ENCODE data around the gene GADL1. TPM values are rescaled to one million over a fixed set of nuclear protein-coding genes. Genes with fewer than 3 reads are reported as not detected.

The GADL1 gene
- total RNA-seq, 1 experiment from 2014 or later, result 0.08 TPM

DNA sequence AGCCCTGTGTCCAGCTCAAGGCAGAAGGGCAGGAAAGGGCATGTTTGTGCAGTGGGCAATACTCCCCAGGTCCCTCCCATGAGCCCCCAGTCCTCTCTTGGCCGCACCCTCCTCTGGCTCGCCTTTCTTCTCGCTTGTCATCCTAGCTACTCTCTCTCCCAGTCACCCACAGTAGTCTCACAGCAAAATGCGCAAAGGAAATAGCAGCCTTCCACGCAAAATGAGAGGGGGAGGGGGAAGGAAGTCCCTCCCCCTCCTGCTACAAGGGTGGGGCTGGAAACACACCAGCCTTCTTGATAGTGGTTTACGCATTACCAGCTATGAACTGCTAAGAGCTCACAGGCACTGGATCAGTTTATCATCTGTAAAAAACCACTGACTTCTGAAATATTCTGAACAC is 83.8 kb downstream of the GADL1 start:
- no peak for DNase-seq
- H3K4me3 ChIP-seq, result no peak overlapping the region
- no peaks in the 10 kb centered on the region for H3K9me3 ChIP-seq (replicated peaks)
- H3K27me3 ChIP-seq, result no peaks in the 10 kb centered on the region
- no peaks in the 10 kb centered on the region for H3K4me1 ChIP-seq
- no peaks in the 10 kb centered on the region for H3K36me3 ChIP-seq
- no peak overlapping the region for H3K27ac ChIP-seq

DNA sequence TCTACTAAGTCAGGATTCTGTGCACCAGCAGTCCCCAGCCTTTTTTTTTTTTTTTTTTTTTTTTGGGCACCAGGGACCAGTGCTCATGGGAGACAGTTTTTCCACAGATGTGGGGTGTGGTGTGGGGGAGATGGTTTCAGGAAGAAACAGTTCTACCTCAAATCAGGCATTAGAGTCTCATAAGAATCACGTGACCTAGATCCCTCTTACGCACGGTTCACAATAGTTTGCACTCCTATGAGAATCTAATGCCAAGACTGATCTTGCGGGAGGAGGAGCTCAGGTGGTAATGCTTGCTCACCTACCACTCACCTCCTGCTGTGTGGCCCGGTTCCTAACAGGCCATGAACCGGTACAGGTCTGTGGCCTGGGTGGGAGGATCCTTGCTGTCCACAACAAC is 88.8 kb downstream of the GADL1 start:
- no peaks in the 10 kb centered on the region for H3K27me3 ChIP-seq
- H3K27ac ChIP-seq, result no peak overlapping the region
- H3K9me3 ChIP-seq (replicated peaks), result no peaks in the 10 kb centered on the region
- no peaks in the 10 kb centered on the region for H3K36me3 ChIP-seq
- no peak overlapping the region for H3K4me3 ChIP-seq
- no peaks in the 10 kb centered on the region for H3K4me1 ChIP-seq
- no peak for DNase-seq

DNA sequence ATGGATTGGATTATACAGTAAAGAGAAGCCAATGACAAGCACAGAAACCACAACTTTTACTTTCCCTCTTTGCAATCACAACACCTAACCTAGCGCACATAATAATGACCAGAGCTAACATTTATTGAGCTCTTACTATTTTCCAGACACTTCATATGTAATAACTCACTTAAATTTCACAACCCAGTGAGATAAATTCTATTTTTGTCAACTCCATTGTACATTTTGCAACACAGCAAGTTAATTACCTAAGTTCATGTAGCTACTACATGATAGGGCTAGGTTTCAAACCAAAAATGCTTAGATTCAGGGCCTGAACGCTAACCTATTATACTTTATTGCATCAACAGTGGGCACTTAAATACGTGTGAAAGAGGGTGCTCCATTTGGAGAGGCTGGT is 89.5 kb downstream of the GADL1 start:
- no peak overlapping the region for H3K4me3 ChIP-seq
- H3K27me3 ChIP-seq, result no peaks in the 10 kb centered on the region
- H3K36me3 ChIP-seq, result no peaks in the 10 kb centered on the region
- no peaks in the 10 kb centered on the region for H3K4me1 ChIP-seq
- H3K27ac ChIP-seq, result no peak overlapping the region
- no peaks in the 10 kb centered on the region for H3K9me3 ChIP-seq (replicated peaks)
- DNase-seq, result no peak

- no peaks in the 10 kb centered on the region for H3K27me3 ChIP-seq
- H3K9me3 ChIP-seq (replicated peaks), result no peaks in the 10 kb centered on the region
- H3K4me3 ChIP-seq, result no peak overlapping the region
- no peaks in the 10 kb centered on the region for H3K4me1 ChIP-seq
- DNase-seq, result no peak
- H3K36me3 ChIP-seq, result no peaks in the 10 kb centered on the region
- no peak overlapping the region for H3K27ac ChIP-seq
Measured at GRCh38 chr3:30795176-30795575, 99.3 kb downstream of the GADL1 start.

DNA sequence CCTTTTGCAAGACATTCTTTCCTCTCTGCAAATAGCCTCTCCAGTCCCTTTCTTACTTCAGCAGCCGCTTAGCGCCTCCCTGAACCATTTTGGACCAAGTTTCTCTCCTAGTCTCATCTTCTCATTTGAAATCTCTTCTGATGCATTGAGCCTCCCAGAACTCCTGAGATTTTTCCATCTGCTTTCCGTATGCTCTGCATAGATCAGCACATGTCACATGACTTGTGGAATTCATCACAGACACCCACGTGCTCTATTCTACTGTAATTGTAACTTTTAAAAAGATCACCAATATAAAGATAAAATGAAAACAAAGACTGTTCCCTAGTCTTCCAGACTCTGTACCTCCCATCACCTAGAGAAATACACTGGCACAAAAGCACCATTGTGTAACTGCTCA is 100.7 kb downstream of the GADL1 start:
- Histone ChIP-seq H3K36me3 (no peaks in the 10 kb centered on the region), H3K4me1 (no peaks in the 10 kb centered on the region), H3K9me3 (replicated peaks) (no peaks in the 10 kb centered on the region), H3K27ac (no peak overlapping the region), H3K27me3 (no peaks in the 10 kb centered on the region), H3K4me3 (no peak overlapping the region)
- no peak for DNase-seq

DNA sequence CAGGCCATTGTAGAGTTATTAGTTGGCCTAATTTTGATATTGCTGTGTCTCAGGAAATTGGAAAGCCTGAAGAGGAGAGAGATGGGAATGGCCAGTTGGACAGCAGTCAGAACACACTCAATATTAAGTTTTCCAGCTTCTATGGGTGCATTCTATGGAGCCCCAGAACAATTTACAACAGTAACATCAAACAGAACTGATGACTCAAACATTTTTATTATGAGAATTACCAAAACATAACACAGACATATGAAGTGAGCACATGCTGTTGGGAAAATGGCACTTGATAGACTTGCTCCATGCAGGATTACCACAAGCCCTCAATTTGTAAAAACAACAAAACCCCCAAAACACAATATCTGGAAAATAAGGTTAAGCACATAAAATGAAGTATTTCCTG is 104.3 kb downstream of the GADL1 start:
- DNase-seq, result no peak

DNA sequence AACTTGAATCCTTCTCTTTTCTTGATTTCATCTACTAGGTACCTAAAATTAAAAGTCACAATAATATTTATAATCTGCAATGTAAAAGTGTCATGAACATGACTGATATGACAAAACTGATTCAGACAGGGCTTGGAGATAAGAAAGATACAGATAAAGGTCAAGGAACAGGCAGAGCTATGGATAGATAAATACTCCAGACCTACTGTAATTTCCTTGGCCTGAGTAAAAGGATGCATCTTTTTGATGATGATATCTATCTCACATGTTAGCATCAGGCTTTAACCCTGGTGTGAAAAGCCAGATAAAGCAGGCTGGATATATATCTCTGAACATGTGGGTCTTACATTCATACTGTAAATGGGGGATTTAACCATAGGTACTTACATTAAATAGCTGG is 108.1 kb downstream of the GADL1 start:
- Histone ChIP-seq H3K9me3 (replicated peaks) (no peaks in the 10 kb centered on the region), H3K4me1 (no peaks in the 10 kb centered on the region), H3K27me3 (no peaks in the 10 kb centered on the region), H3K27ac (no peak overlapping the region), H3K36me3 (no peaks in the 10 kb centered on the region), H3K4me3 (no peak overlapping the region)
- no peak for DNase-seq

More for the DNA sequence above, 104.3 kb downstream of the GADL1 start:
- Histone ChIP-seq H3K4me3 (no peak overlapping the region), H3K27me3 (no peaks in the 10 kb centered on the region), H3K9me3 (replicated peaks) (no peaks in the 10 kb centered on the region), H3K27ac (no peak overlapping the region), H3K36me3 (no peaks in the 10 kb centered on the region), H3K4me1 (no peaks in the 10 kb centered on the region)

GRCh38 chr3:30779686-30780287 is 114.7 kb downstream of the GADL1 start:
- Histone ChIP-seq H3K9me3 (replicated peaks) (no peaks in the 10 kb centered on the region), H3K4me1 (no peaks in the 10 kb centered on the region), H3K4me3 (no peak overlapping the region), H3K27me3 (no peaks in the 10 kb centered on the region), H3K36me3 (no peaks in the 10 kb centered on the region), H3K27ac (no peak overlapping the region)
- DNase-seq, result peak; percentile 4 to 44

DNA sequence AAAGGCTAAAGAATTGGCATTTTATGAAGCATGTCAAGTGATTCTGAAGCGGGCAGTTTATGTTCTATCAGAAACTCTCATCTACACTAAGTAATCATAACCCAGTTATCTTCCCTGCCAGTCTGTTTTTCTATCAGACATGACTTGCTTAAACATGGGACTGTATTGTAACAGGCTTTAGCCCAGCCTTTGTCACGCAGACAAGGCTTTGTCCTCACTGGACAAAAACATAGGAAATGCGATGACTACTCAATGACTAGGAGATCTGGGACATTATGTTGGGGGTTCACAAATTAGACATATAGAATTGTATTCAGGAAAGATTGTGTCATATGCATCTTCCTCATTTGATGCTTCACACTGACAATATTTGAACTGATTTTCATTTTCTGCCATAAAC is 115.5 kb downstream of the GADL1 start:
- Histone ChIP-seq H3K27me3 (no peaks in the 10 kb centered on the region), H3K27ac (no peak overlapping the region), H3K36me3 (no peaks in the 10 kb centered on the region), H3K4me1 (no peaks in the 10 kb centered on the region), H3K9me3 (replicated peaks) (no peaks in the 10 kb centered on the region), H3K4me3 (no peak overlapping the region)
- no peak for DNase-seq

DNA sequence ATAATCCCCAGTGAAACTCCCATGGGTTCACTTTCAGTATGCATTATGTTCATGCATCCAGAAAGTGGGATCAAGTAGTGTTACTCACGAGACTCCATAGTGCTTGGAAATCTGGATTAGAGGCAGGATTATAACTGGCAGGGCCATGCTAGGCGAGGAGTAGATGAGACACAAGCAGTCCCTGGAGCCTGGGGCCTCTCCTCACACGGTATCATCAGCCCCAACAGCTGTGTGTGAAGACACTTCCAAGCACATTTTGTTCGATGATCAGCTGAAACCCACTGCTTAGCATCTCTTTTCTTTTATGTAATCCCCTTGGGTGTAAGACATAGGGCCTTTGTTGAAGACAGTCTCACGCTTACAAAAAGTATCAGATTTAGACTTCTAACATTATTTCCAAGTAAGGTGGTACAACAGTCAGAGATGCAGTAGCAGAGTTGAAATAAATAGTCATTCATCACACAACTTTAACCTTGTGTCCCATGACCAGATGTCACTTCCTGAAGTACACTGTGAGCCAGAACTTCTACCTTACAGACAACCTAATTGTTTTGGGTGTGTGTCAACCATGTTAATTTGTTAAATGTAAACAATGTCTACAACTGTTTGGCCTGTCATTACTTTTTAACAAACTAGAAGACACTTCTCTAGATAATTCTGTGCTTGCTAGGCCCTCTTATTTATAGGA is 116.9 kb downstream of the GADL1 start:
- no peaks in the 10 kb centered on the region for H3K4me1 ChIP-seq
- no peaks in the 10 kb centered on the region for H3K9me3 ChIP-seq (replicated peaks)
- no peak overlapping the region for H3K27ac ChIP-seq
- H3K4me3 ChIP-seq, result no peak overlapping the region
- no peaks in the 10 kb centered on the region for H3K36me3 ChIP-seq
- DNase-seq, result no peak
- no peaks in the 10 kb centered on the region for H3K27me3 ChIP-seq

DNA sequence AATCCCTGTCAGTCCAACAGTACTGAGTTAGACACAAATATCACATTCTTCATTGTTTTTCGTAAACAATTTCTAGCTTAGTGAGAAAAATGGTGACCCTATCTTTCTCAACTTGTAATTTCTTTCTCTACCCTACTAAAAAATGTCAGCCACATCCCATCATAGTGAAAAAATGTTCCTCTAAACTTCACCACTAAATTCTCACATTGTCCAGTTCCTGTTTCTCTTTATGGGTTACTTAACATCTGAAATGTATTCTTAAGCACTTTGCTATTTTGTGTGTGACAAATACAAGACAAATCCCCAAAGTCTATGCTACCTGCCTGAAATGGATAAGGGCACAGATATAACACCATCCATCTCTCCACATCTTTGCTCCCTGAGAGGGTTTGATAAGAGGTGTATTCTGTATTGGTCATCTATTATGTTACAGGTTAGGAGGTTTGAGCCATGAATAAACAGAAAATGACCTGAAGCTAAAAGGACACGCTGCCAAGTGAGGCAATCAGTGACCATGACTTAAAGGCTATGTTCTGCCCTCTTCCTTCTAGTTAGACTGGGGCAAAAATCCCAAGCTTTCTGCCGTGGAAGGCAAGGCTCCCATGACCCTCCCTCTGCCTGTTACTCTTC is 118.2 kb downstream of the GADL1 start:
- no peak for DNase-seq
- no peaks in the 10 kb centered on the region for H3K4me1 ChIP-seq
- H3K36me3 ChIP-seq, result no peaks in the 10 kb centered on the region
- H3K27me3 ChIP-seq, result no peaks in the 10 kb centered on the region
- H3K27ac ChIP-seq, result no peak overlapping the region
- no peaks in the 10 kb centered on the region for H3K9me3 ChIP-seq (replicated peaks)
- H3K4me3 ChIP-seq, result no peak overlapping the region

DNA sequence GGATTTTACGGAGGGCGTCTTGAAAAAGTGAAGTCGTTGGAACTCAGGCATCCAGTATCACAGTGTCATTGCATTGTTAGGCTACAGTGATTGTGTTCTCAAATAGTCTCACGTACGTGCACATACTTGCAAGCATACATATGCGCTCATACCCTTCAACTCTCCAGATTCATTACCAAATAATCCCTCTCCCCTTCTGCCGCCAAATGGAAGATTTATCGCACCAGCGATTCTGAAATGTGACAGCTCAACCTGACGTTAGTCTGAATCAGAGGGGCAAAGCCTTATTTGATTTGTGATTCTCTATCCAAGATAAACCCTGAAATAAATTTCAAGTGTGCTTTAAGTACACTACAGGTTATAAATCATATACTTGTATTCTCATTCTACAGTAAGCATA is 119.4 kb downstream of the GADL1 start:
- Histone ChIP-seq H3K27ac (no peak overlapping the region), H3K9me3 (replicated peaks) (no peaks in the 10 kb centered on the region)

DNA sequence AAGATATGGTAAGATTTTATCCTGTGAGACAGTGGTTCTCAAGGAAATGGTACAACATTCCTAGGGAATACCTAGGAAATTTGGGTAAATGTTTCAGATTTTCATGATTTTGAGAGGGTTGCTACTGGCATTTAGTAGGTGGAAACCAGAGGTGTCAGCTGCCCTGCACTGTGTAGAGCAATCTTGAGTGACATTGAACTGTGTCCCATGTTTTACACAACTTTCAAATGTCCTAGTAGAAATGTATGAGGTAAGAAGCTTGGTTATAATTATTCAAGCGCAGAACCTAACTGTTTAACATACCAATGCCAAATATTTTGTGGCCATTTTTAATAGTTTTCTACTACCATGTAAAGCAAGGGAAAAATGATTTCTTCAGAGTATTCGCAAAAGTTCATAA is 120.4 kb downstream of the GADL1 start:
- H3K36me3 ChIP-seq, result no peaks in the 10 kb centered on the region

More for the DNA sequence above, 119.4 kb downstream of the GADL1 start:
- DNase-seq, result no peak
- H3K4me1 ChIP-seq, result peaks cover 8% of the 10 kb centered on the region
- no peaks in the 10 kb centered on the region for H3K27me3 ChIP-seq
- no peak overlapping the region for H3K4me3 ChIP-seq
- no peaks in the 10 kb centered on the region for H3K36me3 ChIP-seq

DNA sequence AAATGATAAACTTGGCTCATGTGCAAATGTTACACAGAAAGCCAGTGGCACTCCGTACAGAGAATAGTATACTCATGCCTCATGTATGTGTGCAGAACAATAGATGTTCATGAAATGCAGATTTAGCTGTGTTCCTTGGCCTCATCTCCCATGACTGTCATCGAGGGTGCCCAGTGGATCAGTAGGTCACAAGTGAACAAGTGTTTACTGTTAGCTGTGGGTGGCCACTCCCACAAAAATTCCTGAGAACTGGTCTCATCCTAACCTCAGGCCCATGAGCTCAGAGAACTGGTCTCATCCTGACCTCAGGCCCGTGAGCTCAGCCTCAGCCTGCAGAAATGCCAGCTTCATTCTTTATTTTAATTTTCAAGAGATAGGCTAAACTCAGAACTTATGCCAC is 124.1 kb downstream of the GADL1 start:
- no peak overlapping the region for H3K4me3 ChIP-seq
- H3K27ac ChIP-seq, result peak overlapping the region; percentile 12; the same call in 1 of the 2 replicates
- peaks cover 12% of the 10 kb centered on the region for H3K4me1 ChIP-seq
- DNase-seq, result peak; percentile 36 to 46
- no peaks in the 10 kb centered on the region for H3K36me3 ChIP-seq
- no peaks in the 10 kb centered on the region for H3K27me3 ChIP-seq
- no peaks in the 10 kb centered on the region for H3K9me3 ChIP-seq (replicated peaks)

More for the DNA sequence above, 120.4 kb downstream of the GADL1 start:
- no peaks in the 10 kb centered on the region for H3K9me3 ChIP-seq (replicated peaks)
- H3K4me1 ChIP-seq, result peaks cover 9% of the 10 kb centered on the region
- H3K27ac ChIP-seq, result no peak overlapping the region
- no peak overlapping the region for H3K4me3 ChIP-seq
- DNase-seq, result no peak
- H3K27me3 ChIP-seq, result no peaks in the 10 kb centered on the region

GRCh38 chr3:30768703-30769550 is 125.5 kb downstream of the GADL1 start:
- H3K36me3 ChIP-seq, result no peaks in the 10 kb centered on the region
- peaks cover 12% of the 10 kb centered on the region for H3K4me1 ChIP-seq
- peak; percentile 44 to 70 for DNase-seq
- no peak overlapping the region for H3K4me3 ChIP-seq
- no peaks in the 10 kb centered on the region for H3K27me3 ChIP-seq
- H3K27ac ChIP-seq, result no peak overlapping the region
- H3K9me3 ChIP-seq (replicated peaks), result no peaks in the 10 kb centered on the region
